PFSK-1 (cell line): ENCODE measurements around the gene MAP3K4.

Experiments
- FOXP2 ChIP-seq: optimal IDR thresholded peaks from 2 replicates; pipeline ENCODE3; 2011; ENCODE audit warnings: borderline replicate concordance, control low read depth, inconsistent platforms; ENCODE audit not compliant: insufficient read depth; ENCODE audit errors: extremely low read length, extremely low read depth
- POLR2AphosphoS5 ChIP-seq: IDR thresholded peaks from 2 replicates; pipeline ENCODE4 v1.6.1; 2012; ENCODE audit warnings: low read depth, mild to moderate bottlenecking, control low read depth, low read length, moderate library complexity
- REST ChIP-seq, 2 experiments: IDR thresholded peaks; 2 replicates each; pipeline versions ENCODE4 v1.6.1 to v1.8.0; 2011 to 2012; ENCODE audit warnings: low read depth in 2 of 2, low read length in 2 of 2, control low read depth in 1 of 2, inconsistent platforms in 1 of 2, mild to moderate bottlenecking in 1 of 2, moderate library complexity in 1 of 2; ENCODE audit not compliant: insufficient read depth in 1 of 2
- SIN3A ChIP-seq: IDR thresholded peaks from 2 replicates; pipeline ENCODE4 v1.6.1; 2012; ENCODE audit warnings: mild to moderate bottlenecking, low read length, moderate library complexity, borderline replicate concordance; ENCODE audit not compliant: insufficient read depth
- TAF1 ChIP-seq: IDR thresholded peaks from 2 replicates; pipeline ENCODE4 v1.6.1; 2012; ENCODE audit warnings: low read length, control low read depth, borderline replicate concordance; ENCODE audit not compliant: insufficient read depth

The MAP3K4 gene

GRCh38 chr6:161111261-161111660, 119.7 kb downstream of the MAP3K4 start:
- TF ChIP-seq REST (IDR thresholded peaks at IDR 0.05; ENCODE audit: insufficient read depth in 1 of 2, low read depth in 2 of 2, low read length in 2 of 2): no peak
- TF ChIP-seq SIN3A: no peak
- no peak for TF ChIP-seq POLR2AphosphoS5
- no peak for TF ChIP-seq FOXP2
- no peak for TF ChIP-seq TAF1

GRCh38 chr6:161115468-161115867, 123.9 kb downstream of the MAP3K4 start:
- TF ChIP-seq SIN3A: no peak
- no peak for TF ChIP-seq REST (IDR thresholded peaks at IDR 0.05; ENCODE audit: insufficient read depth in 1 of 2, low read depth in 2 of 2, low read length in 2 of 2)
- TF ChIP-seq FOXP2: no peak
- TF ChIP-seq POLR2AphosphoS5: no peak
- no peak for TF ChIP-seq TAF1

GRCh38 chr6:161116554-161116953, 125.0 kb downstream of the MAP3K4 start:
- TF ChIP-seq TAF1 (no peak), FOXP2 (no peak), REST (IDR thresholded peaks at IDR 0.05; ENCODE audit: insufficient read depth in 1 of 2, low read depth in 2 of 2, low read length in 2 of 2) (no peak), SIN3A (no peak), POLR2AphosphoS5 (no peak)

- TF ChIP-seq FOXP2 (no peak), POLR2AphosphoS5 (no peak), REST (IDR thresholded peaks at IDR 0.05; ENCODE audit: insufficient read depth in 1 of 2, low read depth in 2 of 2, low read length in 2 of 2) (no peak), SIN3A (no peak), TAF1 (no peak)
Observed at GRCh38 chr6:161117308-161117707, 125.7 kb downstream of the MAP3K4 start.

DNA sequence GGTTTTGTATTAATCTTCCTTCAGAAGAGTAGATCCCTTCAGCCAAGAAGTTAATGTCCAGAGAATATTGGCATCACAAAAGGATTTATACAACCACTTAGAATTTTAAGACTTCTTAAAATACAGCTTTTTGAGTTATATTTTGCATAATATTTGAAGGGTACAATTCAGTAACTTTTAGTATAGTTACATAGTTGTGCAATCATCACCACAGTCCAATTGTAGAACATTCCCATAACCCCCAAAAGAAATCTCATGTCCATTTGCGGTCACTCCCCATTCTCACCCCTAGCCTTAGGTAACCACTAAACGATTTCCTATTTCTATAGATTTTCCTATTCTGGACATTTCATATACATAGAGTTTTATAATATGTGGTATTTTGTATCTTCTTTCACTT, 126.4 kb downstream of the MAP3K4 start:
- TF ChIP-seq REST (IDR thresholded peaks at IDR 0.05; ENCODE audit: insufficient read depth in 1 of 2, low read depth in 2 of 2, low read length in 2 of 2) (no peak), TAF1 (no peak), SIN3A (no peak), POLR2AphosphoS5 (no peak), FOXP2 (no peak)
